Left colon (tissue), 2 donors: ENCODE data around the gene MCM3. TPM values are rescaled to one million over a fixed set of nuclear protein-coding genes. Genes with fewer than 3 reads are reported as not detected.
A peak's percentile ranks its signal among the peaks of the same experiment; 100 is the strongest.

Experiments
- ATAC-seq: fragments of 200-7000 bp; cut with Tn5 transposase; one replicate; pipeline ENCODE4 v1.9.1; 2020; ENCODE audit warnings: mild to moderate bottlenecking, moderate library complexity
- DNase-seq, 2 donors: peaks; one replicate each; pipeline ENCODE4 v3.0.0-alpha.2; 2020
- intact Hi-C, 2 donors: fragments of 100-400 bp; cut with DNase I in 1 of 2; cut with micrococcal nuclease in 1 of 2; formaldehyde crosslinking; loops; one replicate each; pipeline versions ENCODE4 v1.11.2 to v1.14.0; 2022; cut with DNase I, micrococcal nuclease
- long read RNA-seq: library from polyadenylated mRNA; unstranded; transcript quantifications from one replicate; pipeline ENCODE4 v2.0.0, GENCODE V29; 2021
- total RNA-seq, 2 donors: library from RNA; stranded (reverse); fragmentation: NEBNext Ultra II Directional; extraction: Animal tissue kit (Norgen Biotek cat#: 25700); gene quantifications; one replicate each; pipeline ENCODE4 v1.2.1, GENCODE V29; 2021
- donor health status: DM: no; HTN: no; CAD: no.
- donor health status: DM: yes; HTN: yes; CAD: no.

MCM3 gene
- 10 to 100 TPM; 22.5 to 33.2 TPM for total RNA-seq
- long read RNA-seq, transcript MCM3-201 (17 exons, 3,083 nt) = major isoform, 88 of 118 reads
- long read RNA-seq, partial matches to known transcripts = 17 of 118 reads
- long read RNA-seq, other reads (novel, unspliced or antisense) = 11 of 118 reads

DNA sequence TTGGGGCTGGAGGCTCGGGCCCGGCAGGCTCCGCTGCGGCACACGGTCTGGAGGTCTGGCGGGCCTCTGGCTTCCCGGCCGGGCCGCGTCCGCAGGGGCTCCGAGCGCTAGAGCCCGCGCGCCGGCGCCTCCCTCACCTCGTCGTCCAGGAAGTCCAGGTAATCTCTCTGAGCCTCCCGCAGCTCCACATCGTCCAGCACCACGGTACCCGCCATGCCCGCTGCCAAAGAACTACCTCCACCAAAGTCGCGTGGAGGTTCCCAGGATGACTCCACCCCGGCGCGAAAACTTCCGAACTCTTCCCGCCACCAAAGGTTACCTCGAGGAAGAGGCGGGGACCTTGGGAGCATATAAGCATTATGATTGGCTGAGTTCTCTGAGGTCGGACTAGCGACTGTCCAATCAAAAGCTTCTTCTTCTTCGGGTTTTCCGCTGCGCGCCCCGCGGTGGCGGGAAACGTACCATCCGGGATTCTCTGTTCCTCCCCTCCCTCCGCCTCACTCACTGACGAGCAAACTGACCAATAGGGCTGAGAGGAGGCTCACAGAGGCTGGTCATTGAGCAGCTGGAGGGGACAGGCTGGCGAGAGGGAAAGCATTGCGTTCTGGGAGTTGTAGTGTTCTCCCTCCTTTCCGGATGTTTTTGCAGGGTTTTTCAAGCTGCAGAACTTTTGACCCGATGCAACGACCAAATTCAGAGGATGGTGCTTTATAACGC is at the start of gene MCM3:
TSS of gene MCM3 (minus strand) at position 283 of the 717 bp plus-strand sequence. CDS start at position 215, 68 bp downstream.
- ATAC-seq = peak; percentile 95
- intact Hi-C loops = loop anchor here in 1 of 2 donors (5.0 to 10.0 kb wide), 2 partner anchors 118 to 380 kb away; no protein-coding TSS in a partner anchor
- peak; percentile 96 to 98 for DNase-seq

- DNase-seq = no peak
- peak; percentile 8 for ATAC-seq
- intact Hi-C loops = no loop called here
These were observed 49.3 kb upstream of the MCM3 start for GRCh38 chr6:52333840-52334200.

GRCh38 chr6:52331793-52332457 is 47.4 kb upstream of the MCM3 start:
- no peak for DNase-seq
- intact Hi-C loops = no loop called here
- peak; percentile 26 for ATAC-seq

GRCh38 chr6:52330470-52330869 is 45.9 kb upstream of the MCM3 start:
- intact Hi-C loops = no loop called here
- ATAC-seq (peak; percentile 77), DNase-seq (peak; percentile 50 to 61)

GRCh38 chr6:52328729-52329128 is 44.2 kb upstream of the MCM3 start:
- no peak for DNase-seq
- intact Hi-C loops = no loop called here
- ATAC-seq = peak; percentile 6

- ATAC-seq = peak; percentile 75
- intact Hi-C loops = no loop called here
- DNase-seq = peak in 1 of 2 donors; percentile 70
These were observed 43.7 kb upstream of the MCM3 start for GRCh38 chr6:52328303-52328662.

DNA sequence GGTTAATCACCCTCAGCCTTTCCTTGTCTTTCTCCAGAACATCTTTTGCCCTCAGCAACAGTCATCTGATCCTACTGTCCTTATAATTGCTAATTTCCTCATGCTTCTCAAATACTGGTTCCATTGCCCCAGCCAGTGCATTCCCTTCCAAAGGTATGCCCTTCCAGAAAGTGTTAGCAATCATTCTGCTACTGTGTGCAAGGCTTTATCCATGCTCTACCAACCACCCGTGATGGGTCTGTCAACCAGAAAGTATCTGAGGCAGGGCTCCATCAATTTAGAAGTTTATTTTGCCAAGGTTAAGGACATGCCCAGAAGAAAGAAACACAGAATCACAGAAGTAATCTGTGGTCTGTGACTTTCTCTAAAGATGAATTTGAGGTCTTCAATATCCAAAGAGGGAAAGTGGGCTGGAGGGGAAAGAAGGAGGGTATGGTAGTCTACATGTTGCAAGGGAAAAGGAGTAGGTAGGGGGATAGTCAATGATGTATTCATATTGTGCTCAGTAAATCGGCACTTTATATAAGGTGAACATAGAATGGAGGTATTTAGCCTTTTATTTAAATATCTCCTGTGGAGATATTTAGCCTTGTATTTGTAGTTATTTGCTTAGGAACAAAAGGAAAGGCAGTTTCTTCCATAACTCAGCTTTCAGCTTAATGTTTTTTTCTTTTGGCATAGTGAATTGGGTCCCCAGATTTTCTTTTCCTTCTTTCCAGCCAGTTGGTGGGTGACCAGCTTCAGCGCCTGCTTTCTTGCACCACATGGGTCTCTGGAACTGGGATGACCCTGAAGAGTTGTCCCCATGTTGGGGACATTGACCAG is 42.2 kb upstream of the MCM3 start:
- intact Hi-C loops = no loop called here
- ATAC-seq = no peak
- no peak for DNase-seq

- DNase-seq = peak; percentile 51 to 59
- peak; percentile 58 for ATAC-seq
- intact Hi-C loops = no loop called here
These were observed 41.3 kb upstream of the MCM3 start for GRCh38 chr6:52325695-52326471.

DNA sequence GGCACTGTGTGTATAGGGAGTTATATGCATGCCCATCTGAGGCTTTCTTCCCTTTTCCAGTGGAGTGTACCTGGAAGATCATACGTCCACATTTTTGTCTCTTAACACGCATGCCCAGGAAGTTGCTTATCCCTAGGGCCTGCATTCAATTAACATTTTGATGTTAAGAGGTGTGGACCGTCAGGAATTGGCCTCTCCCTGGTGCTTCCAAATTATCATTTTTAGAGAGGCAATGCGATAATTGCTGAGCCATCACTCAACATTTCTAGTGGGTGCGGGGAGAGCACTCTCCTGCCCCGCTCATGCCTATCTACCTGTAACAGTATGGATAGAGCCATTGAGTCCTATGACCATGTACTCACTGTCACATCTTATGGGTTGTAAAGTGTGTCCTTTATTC is 39.6 kb upstream of the MCM3 start:
- no peak for ATAC-seq
- intact Hi-C loops = no loop called here
- no peak for DNase-seq

GRCh38 chr6:52317841-52318581 is 33.5 kb upstream of the MCM3 start:
- no peak for DNase-seq
- intact Hi-C loops = no loop called here
- peak; percentile 67 for ATAC-seq

DNA sequence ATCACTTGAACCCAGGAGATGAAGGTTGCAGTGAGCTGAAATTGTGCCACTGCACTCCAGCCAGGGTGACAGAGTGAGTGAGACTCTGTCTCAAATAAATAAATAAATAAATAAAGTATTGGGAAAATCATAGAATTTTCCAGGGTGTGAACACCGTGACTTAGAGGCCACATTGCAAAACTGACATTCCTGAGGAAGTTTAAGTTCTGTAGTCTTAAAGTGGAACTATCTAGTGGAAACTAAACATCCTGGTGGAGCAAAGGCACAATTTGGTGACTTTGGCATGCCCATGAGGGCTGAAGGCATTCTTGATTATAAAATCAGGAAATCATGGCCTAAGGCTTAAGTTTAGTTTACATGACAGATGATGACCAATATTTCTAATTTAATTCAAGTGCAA is 32.7 kb upstream of the MCM3 start:
- intact Hi-C loops = no loop called here
- DNase-seq = no peak
- ATAC-seq = no peak

- intact Hi-C loops = no loop called here
- DNase-seq (no peak), ATAC-seq (no peak)
These were observed 30.2 kb upstream of the MCM3 start for GRCh38 chr6:52314752-52315151.

DNA sequence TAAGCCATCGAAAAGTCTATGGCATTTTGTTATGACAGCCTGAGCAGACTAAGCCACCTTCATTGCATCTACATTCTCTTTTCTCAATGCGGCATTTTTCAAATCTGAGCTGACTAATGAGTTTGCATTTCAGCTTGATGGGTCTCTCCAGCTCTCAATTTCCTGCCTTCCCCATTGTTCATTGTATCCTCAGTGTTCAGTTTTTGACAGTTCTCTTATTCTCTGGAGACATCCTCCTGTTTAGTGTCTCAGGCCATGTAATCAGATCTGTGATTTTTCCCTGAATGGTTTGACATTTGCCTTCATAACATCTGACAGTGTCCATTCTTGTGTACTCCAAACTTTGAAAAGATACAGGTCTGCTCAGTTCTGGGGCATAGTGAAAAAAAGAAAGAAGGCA is 27.9 kb upstream of the MCM3 start:
- DNase-seq (no peak), ATAC-seq (no peak)
- intact Hi-C loops = no loop called here

DNA sequence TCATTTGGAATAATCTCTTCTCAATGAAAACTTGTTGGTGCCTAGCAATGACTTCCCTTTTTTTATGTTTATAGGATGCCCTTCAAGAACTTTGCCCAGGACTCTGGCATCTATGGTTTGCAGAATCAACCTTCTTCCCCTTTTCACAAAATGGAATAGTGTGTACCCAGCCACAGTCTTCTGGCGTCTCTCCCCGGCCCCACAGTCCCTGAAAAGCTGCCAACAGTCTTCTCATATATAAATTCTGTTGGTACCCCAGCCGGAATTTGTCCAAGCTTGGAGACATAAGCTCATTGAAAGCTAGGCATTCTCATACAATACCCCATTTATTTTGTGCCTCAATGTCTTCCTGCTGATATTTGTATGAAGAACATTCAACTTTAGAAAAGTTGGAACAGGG is 26.4 kb upstream of the MCM3 start:
- ATAC-seq (peak; percentile 65), DNase-seq (no peak)
- intact Hi-C loops = no loop called here

DNA sequence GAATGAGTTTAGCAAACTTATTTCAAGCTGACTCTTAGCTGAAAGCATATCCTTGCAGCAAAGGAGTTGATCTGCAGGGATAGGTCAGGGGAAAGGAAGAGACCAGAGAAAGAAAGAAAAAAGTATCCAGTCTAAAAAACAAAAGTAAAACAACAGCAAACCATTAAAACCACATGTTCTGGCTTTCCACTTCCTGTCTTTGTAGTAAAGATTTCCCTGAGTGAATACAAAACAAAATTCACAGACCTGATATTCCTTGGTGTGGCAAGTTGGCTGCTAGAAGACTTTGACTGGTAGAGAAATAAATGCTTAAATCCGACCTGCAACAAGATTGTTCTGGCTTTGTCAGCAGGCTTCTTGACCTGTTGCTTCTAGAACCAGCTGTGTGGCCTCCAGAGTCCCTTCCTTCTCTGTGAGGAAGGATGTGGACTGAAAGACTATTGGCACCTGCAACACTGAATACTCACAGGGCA is 23.4 kb upstream of the MCM3 start:
- intact Hi-C loops = no loop called here
- ATAC-seq (no peak), DNase-seq (no peak)

GRCh38 chr6:52306972-52307870 is 22.7 kb upstream of the MCM3 start:
- intact Hi-C loops = no loop called here
- ATAC-seq (peak; percentile 26), DNase-seq (no peak)
